Astrocyte (in vitro differentiated cells and primary cell): ENCODE results near the gene SPNS2.

ENCODE experiments used
- EZH2 ChIP-seq: IDR thresholded peaks from 2 replicates; pipeline ENCODE4 v1.6.1; 2012; ENCODE audit warnings: mild to moderate bottlenecking, low read length, inconsistent platforms; ENCODE audit not compliant: insufficient read depth
- TF ChIP-seq, protein P1 (sequence below): IDR thresholded peaks from 2 replicates; pipeline ENCODE4 v1.5.1; 2011; ENCODE audit warnings: low read depth, mild to moderate bottlenecking, inconsistent platforms, low read length, moderate library complexity; ENCODE audit not compliant: insufficient read depth

DNA sequence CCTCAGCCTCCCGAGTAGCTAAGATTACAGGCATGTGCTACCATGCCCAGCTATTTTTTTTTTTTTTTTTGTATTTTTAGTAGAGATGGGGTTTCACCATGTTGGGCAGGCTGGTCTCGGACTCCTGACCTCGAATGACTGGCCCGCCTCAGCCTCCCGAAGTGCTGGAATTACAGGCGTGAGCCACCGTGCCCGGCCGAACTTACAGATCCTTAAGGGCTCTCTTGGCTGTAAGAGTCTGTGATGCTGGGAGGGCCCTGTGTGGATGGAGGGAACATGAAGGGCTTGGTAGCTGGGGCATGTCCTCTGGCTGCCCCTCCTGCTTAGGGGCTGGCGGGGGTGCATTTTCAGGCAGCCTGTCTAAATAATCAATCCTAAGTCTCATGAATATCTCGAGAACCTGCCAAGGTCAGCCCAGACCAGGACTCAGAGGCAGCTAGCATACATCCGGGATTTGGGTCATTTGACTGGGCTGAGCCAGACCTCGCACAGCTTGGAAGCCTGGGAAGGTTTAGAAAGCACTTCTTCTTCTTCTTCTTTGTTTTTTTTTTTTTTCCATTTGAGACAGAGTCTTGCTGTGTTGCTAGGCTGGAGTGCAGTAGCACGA lies 47.9 kb upstream of the SPNS2 start:
- TF ChIP-seq EZH2 = no peak
- TF ChIP-seq, protein P1, sequence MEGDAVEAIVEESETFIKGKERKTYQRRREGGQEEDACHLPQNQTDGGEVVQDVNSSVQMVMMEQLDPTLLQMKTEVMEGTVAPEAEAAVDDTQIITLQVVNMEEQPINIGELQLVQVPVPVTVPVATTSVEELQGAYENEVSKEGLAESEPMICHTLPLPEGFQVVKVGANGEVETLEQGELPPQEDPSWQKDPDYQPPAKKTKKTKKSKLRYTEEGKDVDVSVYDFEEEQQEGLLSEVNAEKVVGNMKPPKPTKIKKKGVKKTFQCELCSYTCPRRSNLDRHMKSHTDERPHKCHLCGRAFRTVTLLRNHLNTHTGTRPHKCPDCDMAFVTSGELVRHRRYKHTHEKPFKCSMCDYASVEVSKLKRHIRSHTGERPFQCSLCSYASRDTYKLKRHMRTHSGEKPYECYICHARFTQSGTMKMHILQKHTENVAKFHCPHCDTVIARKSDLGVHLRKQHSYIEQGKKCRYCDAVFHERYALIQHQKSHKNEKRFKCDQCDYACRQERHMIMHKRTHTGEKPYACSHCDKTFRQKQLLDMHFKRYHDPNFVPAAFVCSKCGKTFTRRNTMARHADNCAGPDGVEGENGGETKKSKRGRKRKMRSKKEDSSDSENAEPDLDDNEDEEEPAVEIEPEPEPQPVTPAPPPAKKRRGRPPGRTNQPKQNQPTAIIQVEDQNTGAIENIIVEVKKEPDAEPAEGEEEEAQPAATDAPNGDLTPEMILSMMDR = no peak
